Activated CD4-positive, alpha-beta T cell treated with anti-CD3 and anti-CD28 coated beads for 36 hours (primary cell): Measurements from ENCODE around the gene C2orf42. TPM values are rescaled to one million over a fixed set of nuclear protein-coding genes. Genes with fewer than 3 reads are reported as not detected.
"Not testable (repeated sequence)": the region's sequence is repeated elsewhere in the genome, so short reads cannot be mapped to it uniquely, and the experiment has no call there.

Experiments
- ATAC-seq: fragments of 200-7000 bp; cut with Tn5 transposase; one replicate; pipeline ENCODE4 v1.10.0; 2021; ENCODE audit warnings: mild to moderate bottlenecking, moderate library complexity
- CTCF ChIA-PET: fragments of 350-600 bp; sonication (Branson Sonifier 250); formaldehyde crosslinking; loops from one replicate; lab custom pipeline; 2021; ENCODE audit warnings: antibody characterized with exemption; lab: Charles Lee
- POLR2A ChIA-PET: fragments of 350-600 bp; sonication (Branson Sonifier 250); formaldehyde crosslinking; loops from one replicate; lab custom pipeline; 2021; ENCODE audit warnings: antibody characterized with exemption, inconsistent platforms; lab: Charles Lee
- DNase-seq: peaks from one replicate; pipeline ENCODE4 v3.0.0-alpha.2; 2020
- H3K27ac Mint-ChIP-seq: one replicate; pipeline ENCODE4 v1.8.0; 2021; ENCODE audit warnings: mixed read lengths
- H3K27me3 Mint-ChIP-seq: one replicate; pipeline ENCODE4 v1.8.0; 2021; ENCODE audit warnings: mixed read lengths
- H3K36me3 Mint-ChIP-seq: one replicate; pipeline ENCODE4 v1.8.0; 2021; ENCODE audit warnings: low read depth, mixed read lengths
- H3K4me1 Mint-ChIP-seq: one replicate; pipeline ENCODE4 v1.8.0; 2021; ENCODE audit warnings: mixed read lengths
- H3K4me3 Mint-ChIP-seq: one replicate; pipeline ENCODE4 v1.8.0; 2021; ENCODE audit warnings: mild to moderate bottlenecking, moderate library complexity, mixed read lengths
- H3K9me3 Mint-ChIP-seq: one replicate; pipeline ENCODE4 v1.8.0; 2021; ENCODE audit warnings: low read depth, mixed read lengths
- intact Hi-C, 2 experiments: fragments of 100-400 bp; cut with DNase I in 1 of 2; cut with micrococcal nuclease in 1 of 2; formaldehyde crosslinking; loops; one replicate each; pipeline versions ENCODE4 v1.14.2 to v1.15.1; 2022 to 2024; cut with DNase I, micrococcal nuclease
- total RNA-seq, 2 experiments: library from RNA; stranded (reverse); gene quantifications; one replicate each; pipeline ENCODE4 v1.2.3, GENCODE V29; 2021

Gene C2orf42
- total RNA-seq, 2 experiments from 2014 or later = 22.6 to 23.3 TPM

DNA sequence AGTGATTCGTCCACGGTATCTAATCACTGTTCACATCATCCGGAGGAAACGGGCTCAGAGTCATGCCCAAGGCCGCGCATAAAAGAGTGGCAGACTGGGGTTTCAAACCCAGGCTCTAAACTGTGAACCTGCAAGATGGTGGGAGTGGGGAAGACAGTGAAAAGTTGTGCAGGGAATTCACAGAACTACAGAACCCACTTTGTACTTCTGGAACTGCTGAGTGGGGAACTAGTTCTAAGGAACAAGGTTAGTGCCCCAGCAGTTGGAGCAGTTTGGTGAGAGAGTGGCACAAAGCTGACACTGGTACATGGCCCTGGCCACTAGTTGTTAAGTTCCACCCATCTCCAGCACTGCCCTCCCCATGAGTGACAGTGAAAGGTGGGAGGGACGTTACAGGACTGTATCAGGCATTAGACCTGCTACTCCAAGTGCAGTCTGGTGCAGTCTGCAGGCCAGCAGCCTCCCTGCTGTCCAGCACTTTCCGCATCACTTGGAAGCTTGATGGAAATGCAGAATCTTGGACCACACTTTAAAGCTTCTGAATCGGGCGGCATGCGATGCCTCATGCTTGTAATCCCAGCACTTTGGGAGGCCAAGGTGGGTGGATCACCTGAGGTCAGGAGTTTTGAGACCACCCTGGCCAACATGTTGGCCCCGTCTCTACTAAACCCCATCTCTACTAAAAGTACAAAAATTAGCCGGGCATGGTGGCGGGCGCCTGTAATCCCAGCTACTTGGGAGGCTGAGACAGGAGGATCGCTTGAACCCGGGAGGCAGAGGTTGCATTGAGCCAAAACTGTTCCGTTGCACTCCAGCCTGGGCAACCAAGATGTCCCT is 47.3 kb downstream of the C2orf42 start:
- H3K9me3 Mint-ChIP-seq = no peaks in the 10 kb centered on the region
- CTCF ChIA-PET = interaction anchor here (0.5 to 8.6 kb wide), 18 partner anchors 11 to 836 kb away, joined by 3 to 71 read pairs (median 4); partner anchors contain the start of gene MXD1
- peaks cover 59% of the 10 kb centered on the region for H3K4me1 Mint-ChIP-seq
- peak overlapping the region; percentile 78 for H3K4me3 Mint-ChIP-seq
- peak overlapping the region; percentile 100 for H3K27ac Mint-ChIP-seq
- no peaks in the 10 kb centered on the region for H3K27me3 Mint-ChIP-seq
- POLR2A ChIA-PET = interaction anchor here (0.5 to 2.9 kb wide), 13 partner anchors 10 to 231 kb away, joined by 3 to 28 read pairs (median 5); partner anchors contain the start of genes MXD1 and SNRPG
- intact Hi-C loops = loop anchor here (1.0 to 10.0 kb wide), 4 partner anchors 47 to 501 kb away; partner anchors contain the start of genes AAK1 (in 1 of the 2), ANXA4 (in 1 of the 2) and SNRPG (in 1 of the 2)
- peak; percentile 70 for DNase-seq
- ATAC-seq = peak; percentile 17
- H3K36me3 Mint-ChIP-seq = peaks cover 18% of the 10 kb centered on the region

DNA sequence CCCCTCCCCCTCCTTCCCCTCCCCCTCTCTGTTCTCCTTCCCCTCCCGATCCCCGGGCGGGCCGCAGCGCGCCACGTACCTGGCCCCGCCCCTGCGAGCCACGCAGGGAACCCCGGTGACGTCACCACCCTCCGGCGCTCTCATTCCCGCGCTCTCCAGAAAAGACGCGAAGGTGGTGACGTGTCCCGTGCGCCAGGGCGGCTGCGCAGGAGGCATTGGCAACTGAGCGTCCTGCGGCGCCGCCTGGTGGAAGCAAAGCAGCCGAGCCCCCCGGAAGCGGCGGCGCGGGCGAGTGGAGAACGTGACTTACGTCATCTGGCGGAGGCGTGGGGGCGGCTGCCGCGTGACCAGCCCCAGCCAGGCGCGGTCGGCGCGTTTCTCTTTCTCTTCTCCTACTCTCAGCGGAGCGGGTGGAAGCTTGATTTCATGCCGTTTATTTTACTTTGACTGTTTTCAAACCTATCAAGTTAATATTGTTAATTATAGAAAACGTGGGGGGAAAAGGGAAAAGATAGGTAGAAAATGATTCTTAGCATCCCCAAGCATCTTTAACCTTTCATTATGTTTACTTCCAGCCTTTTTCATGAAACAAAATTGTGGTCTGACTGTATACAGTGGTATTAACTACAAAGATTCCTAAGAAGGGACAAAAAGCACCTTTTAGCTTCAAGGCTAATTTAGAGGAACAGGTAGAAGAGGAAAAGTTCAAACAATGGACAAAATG is 48.1 kb downstream of the C2orf42 start:
- intact Hi-C loops = loop anchor here (1.0 to 10.0 kb wide), 13 partner anchors 18 to 500 kb away; partner anchors contain the start of genes PCBP1 (in 2 of the 2), SNRPG (in 2 of the 2), AAK1 (in 1 of the 2) and ANXA4 (in 1 of the 2)
- ATAC-seq (peak; percentile 57), DNase-seq (peak; percentile 100)
- Mint-ChIP-seq H3K4me3 (peak overlapping the region; percentile 78), H3K27me3 (no peaks in the 10 kb centered on the region), H3K4me1 (peaks cover 66% of the 10 kb centered on the region), H3K9me3 (no peaks in the 10 kb centered on the region), H3K36me3 (peaks cover 18% of the 10 kb centered on the region), H3K27ac (peak overlapping the region; percentile 100)
- ChIA-PET POLR2A (interaction anchor here (0.5 to 2.9 kb wide), 14 partner anchors 9 to 228 kb away, joined by 3 to 28 read pairs (median 4); partner anchors contain the start of genes MXD1 and SNRPG), CTCF (interaction anchor here (0.6 to 8.6 kb wide), 15 partner anchors 10 to 490 kb away, joined by 3 to 71 read pairs (median 4); partner anchors contain the start of genes C2orf42 and MXD1)

DNA sequence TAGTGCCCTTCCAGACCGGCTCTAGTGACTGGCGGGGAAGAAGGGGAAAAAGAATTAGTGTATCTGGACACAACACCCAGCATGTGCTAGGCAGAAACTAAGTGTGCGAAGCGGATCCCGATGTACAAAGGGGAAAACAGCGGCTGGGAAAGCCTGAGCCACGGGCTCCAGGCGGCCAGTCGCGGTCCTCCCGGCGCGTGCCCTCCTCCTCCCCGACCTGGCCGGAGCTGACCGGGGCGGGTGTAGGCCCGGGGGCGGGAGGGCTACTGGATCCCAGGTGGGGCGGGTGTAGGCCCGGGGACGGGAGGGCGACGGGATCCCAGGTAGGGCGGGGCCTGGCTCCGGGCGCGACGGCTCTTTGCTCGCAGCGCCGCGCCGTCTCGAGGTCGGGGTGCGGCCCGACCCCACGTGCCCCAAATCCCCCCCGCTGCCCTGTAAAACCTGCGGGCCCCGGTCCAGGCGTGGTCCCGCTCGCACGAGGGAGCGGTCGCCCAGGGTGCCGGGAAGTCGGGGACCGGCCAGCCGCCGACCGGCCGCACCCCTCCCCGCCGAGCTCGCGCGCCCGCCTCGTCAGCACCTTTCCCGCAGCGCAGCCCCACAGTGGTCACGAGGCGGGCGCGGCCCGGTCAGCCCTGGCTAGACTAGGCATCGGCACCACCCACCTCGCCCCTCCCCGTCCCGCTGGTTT is 48.8 kb downstream of the C2orf42 start:
- Mint-ChIP-seq H3K36me3 (peaks cover 20% of the 10 kb centered on the region), H3K27ac (peak overlapping the region; percentile 100), H3K4me3 (peak overlapping the region; percentile 78), H3K4me1 (peaks cover 72% of the 10 kb centered on the region), H3K27me3 (no peaks in the 10 kb centered on the region), H3K9me3 (peaks cover 2% of the 10 kb centered on the region)
- peak; percentile 16 for ATAC-seq
- CTCF ChIA-PET = interaction anchor here (0.9 to 8.6 kb wide), 12 partner anchors 10 to 229 kb away, joined by 3 to 71 read pairs (median 4); partner anchors contain the start of genes C2orf42 and MXD1
- POLR2A ChIA-PET = interaction anchor here (0.6 to 2.9 kb wide), 10 partner anchors 9 to 228 kb away, joined by 3 to 28 read pairs (median 5); partner anchors contain the start of gene MXD1
- DNase-seq = no peak
- intact Hi-C loops = loop anchor here (1.0 to 10.0 kb wide), 14 partner anchors 9 to 499 kb away; partner anchors contain the start of genes PCBP1 (in 2 of the 2), SNRPG (in 2 of the 2), AAK1 (in 1 of the 2) and ANXA4 (in 1 of the 2)

DNA sequence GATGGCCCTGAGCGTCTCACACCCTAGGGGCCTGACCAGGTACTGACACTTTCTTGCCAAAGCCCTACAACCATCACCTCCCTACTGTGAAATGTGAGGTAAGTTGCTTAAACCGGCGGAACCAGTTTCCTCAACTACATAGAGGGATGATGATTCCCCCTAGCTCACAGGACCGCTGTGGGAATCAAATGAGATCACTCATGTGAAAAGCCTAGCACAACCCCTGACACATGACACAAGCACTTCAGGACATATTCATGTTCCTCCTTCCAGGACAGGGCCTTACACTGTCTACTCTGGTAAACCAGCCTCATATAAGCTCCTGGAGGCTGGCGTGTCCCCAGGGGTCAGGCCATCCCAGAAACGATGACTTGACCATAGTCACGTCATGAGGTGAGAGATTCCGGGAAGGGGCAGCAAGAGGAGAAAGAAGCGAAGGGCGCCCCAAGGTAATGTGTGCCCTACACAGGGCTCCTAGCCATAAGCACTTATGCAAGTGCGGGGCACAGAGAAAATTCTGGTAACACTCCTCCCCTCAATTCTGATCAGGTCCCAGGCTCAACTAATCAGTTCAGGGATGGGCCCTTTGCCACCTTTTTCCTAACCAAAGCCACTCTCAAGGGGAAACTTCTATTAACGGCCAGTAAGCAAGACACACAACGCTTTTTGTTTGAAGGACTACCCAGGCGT is 49.5 kb downstream of the C2orf42 start:
- Mint-ChIP-seq H3K36me3 (peaks cover 20% of the 10 kb centered on the region), H3K27ac (peak overlapping the region; percentile 100), H3K4me3 (peak overlapping the region; percentile 78), H3K27me3 (no peaks in the 10 kb centered on the region), H3K9me3 (peaks cover 2% of the 10 kb centered on the region), H3K4me1 (peaks cover 70% of the 10 kb centered on the region)
- ChIA-PET CTCF (interaction anchor here (1.0 to 8.6 kb wide), 6 partner anchors 9 to 229 kb away, joined by 3 to 71 read pairs (median 6); partner anchors contain the start of gene MXD1), POLR2A (interaction anchor here (0.6 to 2.9 kb wide), 6 partner anchors 9 to 227 kb away, joined by 3 to 24 read pairs (median 6); no protein-coding TSS in a partner anchor)
- intact Hi-C loops = loop anchor here in 1 of 2 experiments (1.0 to 10.0 kb wide), 5 partner anchors 8 to 397 kb away; partner anchors contain the start of genes ANXA4 and SNRPG
- ATAC-seq = peak; percentile 61
- peak; percentile 86 for DNase-seq

DNA sequence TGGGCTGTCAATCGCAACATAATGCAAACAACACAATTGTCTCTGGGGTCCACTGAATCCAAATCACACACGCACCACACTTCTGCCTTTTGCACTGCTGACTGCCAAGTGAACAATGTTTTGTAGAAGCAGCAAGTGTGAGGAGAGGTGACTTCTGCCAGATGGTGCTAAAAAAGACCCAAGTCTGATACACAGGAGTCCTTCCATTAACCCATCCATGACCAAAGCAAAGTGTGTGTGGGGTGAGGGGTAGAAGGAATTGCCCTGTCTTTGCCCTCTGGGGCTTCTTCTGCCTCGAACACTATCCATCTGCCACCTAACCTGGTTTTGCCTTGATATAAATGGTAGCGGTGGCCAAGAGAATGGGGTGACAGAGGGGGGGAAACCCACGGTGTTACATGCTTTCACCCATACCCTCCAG is 50.0 kb downstream of the C2orf42 start:
- Mint-ChIP-seq H3K27ac (peak overlapping the region; percentile 100), H3K4me1 (peaks cover 70% of the 10 kb centered on the region), H3K36me3 (peaks cover 20% of the 10 kb centered on the region), H3K4me3 (peak overlapping the region; percentile 78), H3K27me3 (no peaks in the 10 kb centered on the region), H3K9me3 (peaks cover 2% of the 10 kb centered on the region)
- CTCF ChIA-PET = interaction anchor here (1.0 to 8.6 kb wide), 3 partner anchors 51 to 228 kb away, joined by 3 to 71 read pairs (median 6); partner anchors contain the start of gene MXD1
- no peak for ATAC-seq
- DNase-seq = no peak
- intact Hi-C loops = loop anchor here in 1 of 2 experiments (1.0 to 10.0 kb wide), 5 partner anchors 8 to 396 kb away; partner anchors contain the start of genes ANXA4 and SNRPG
- POLR2A ChIA-PET = interaction anchor here (0.6 to 2.9 kb wide), 4 partner anchors 16 to 227 kb away, joined by 4 to 24 read pairs (median 6); no protein-coding TSS in a partner anchor

DNA sequence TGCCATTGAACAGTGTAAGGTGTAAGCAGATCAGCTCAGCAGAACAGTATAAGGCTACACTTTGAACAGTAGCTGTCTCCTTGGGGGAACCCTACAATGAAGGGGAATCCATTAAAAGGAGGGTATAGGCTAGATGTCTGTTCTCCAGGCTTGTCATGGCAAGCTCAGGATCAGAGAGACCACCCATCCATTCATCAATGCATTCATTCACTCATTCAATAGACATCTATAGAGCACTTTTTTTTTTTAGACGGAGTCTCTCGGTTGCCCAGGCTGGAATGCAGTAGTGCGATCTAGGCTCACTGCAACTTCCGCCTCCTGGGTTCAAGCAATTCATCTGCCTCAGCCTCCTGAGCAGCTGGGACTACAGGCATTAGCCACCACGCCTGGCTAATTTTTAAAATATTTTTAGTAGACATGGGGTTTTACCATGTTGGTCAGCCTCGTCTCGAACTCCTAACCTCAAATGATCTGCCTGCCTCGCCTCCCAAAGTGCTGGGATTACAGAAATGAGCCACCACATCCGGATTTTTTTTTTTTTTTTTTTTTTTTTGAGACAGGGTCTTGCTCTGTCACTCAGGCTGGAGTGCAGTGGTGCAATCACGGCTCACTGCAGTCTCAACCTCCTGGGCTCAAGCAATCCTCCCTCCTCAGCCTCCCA is 56.4 kb downstream of the C2orf42 start:
- intact Hi-C loops = loop anchor here in 1 of 2 experiments (10.0 kb wide), 1 partner anchor 1370 kb away; no protein-coding TSS in a partner anchor
- CTCF ChIA-PET = interaction anchor here (1.1 to 3.9 kb wide), 9 partner anchors 8 to 221 kb away, joined by 3 to 26 read pairs (median 13); partner anchors contain the start of gene PCBP1
- ATAC-seq, DNase-seq, H3K36me3 Mint-ChIP-seq, H3K9me3 Mint-ChIP-seq, H3K27me3 Mint-ChIP-seq: not testable (repeated sequence)
- H3K4me3 Mint-ChIP-seq = peak overlapping the region; percentile 86
- POLR2A ChIA-PET = interaction anchor here (0.6 to 4.9 kb wide), 7 partner anchors 11 to 89 kb away, joined by 3 to 70 read pairs (median 5); partner anchors contain the start of gene PCBP1
- peak overlapping the region; percentile 100 for H3K27ac Mint-ChIP-seq
- peaks cover 76% of the 10 kb centered on the region for H3K4me1 Mint-ChIP-seq

DNA sequence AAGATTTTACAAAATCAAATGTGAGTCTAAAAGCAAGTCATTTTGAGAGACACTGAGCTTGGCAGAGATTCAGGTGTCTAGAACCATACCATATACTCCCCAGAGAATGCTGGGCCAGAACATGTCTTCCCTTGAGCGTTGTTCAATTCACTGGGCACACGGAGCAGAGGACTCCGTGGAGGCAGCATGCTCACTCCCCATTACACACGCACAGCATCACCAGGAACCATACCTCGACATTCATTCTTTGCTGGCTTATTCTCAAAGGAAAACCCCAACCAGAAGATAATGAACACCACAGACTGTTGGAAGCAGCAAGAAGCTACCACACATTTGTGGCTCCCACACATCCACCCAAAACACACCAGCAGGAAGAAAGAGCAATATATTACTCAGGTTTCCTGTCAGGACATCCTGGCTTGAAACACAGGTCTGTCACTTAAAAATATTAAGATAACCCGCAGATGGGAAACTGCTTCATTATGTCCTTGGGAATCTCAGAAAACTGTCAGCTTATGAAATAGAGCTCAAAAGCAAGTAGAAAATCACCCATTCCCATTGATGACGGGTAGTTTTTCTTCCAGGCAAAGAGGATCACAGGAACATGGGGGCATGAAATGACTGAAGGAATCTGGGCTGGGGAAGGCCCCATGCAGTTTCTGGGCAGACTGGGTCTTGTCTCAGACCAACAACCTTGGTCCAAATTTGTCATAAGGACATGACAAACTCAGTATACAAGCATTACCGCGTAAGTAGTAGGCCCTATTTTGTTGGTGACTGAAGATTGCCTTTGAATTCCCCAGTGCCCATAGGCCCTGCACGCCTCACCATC is 57.1 kb downstream of the C2orf42 start:
- Mint-ChIP-seq H3K4me3 (peak overlapping the region; percentile 86), H3K36me3 (peaks cover 3% of the 10 kb centered on the region), H3K4me1 (peaks cover 73% of the 10 kb centered on the region), H3K9me3 (peaks cover 2% of the 10 kb centered on the region), H3K27ac (peak overlapping the region; percentile 100), H3K27me3 (no peaks in the 10 kb centered on the region)
- peak; percentile 42 for ATAC-seq
- intact Hi-C loops = loop anchor here (1.0 to 10.0 kb wide), 4 partner anchors 8 to 1369 kb away; partner anchors contain the start of gene PCBP1 (in 1 of the 2)
- DNase-seq = peak; percentile 62
- ChIA-PET POLR2A (interaction anchor here (0.6 to 4.9 kb wide), 11 partner anchors 8 to 219 kb away, joined by 3 to 70 read pairs (median 9); partner anchors contain the start of genes C2orf42, MXD1 and PCBP1), CTCF (interaction anchor here (0.6 to 3.9 kb wide), 16 partner anchors 8 to 221 kb away, joined by 3 to 26 read pairs (median 6); partner anchors contain the start of gene PCBP1)

DNA sequence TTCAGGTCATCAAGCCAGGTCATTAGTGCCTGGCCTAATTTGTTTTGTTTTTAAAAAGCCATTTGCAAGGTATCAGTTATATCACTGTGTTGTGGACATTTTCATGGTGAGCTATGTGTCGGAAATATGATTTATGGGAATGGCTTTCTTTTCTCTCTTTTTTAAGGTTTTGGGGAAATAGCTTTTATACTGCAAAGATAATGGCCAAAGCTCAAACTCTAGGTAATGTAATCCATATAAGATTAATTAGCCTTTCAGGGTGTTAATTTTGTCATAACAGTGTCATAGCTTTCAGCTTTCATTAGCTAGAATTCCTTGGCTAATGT is 57.7 kb downstream of the C2orf42 start:
- ChIA-PET CTCF (interaction anchor here (0.6 to 3.9 kb wide), 17 partner anchors 9 to 399 kb away, joined by 3 to 26 read pairs (median 5); partner anchors contain the start of gene PCBP1), POLR2A (interaction anchor here (0.6 to 4.9 kb wide), 10 partner anchors 9 to 218 kb away, joined by 3 to 70 read pairs (median 11); partner anchors contain the start of genes C2orf42, MXD1 and PCBP1)
- ATAC-seq (no peak), DNase-seq (no peak)
- peak overlapping the region; percentile 86 for H3K4me3 Mint-ChIP-seq
- H3K9me3 Mint-ChIP-seq = peaks cover 2% of the 10 kb centered on the region
- H3K36me3 Mint-ChIP-seq = peaks cover 3% of the 10 kb centered on the region
- H3K27ac Mint-ChIP-seq = peak overlapping the region; percentile 100
- intact Hi-C loops = loop anchor here (1.0 to 10.0 kb wide), 4 partner anchors 8 to 1368 kb away; partner anchors contain the start of gene PCBP1 (in 1 of the 2)
- peaks cover 74% of the 10 kb centered on the region for H3K4me1 Mint-ChIP-seq
- no peaks in the 10 kb centered on the region for H3K27me3 Mint-ChIP-seq
